Thyroid gland (tissue), 4 donors: ENCODE data around the gene THAP7. TPM values are rescaled to one million over a fixed set of nuclear protein-coding genes. Genes with fewer than 3 reads are reported as not detected.

Source experiments
- DNase-seq, 2 donors: peaks; one replicate each; pipeline ENCODE4 v3.0.0-alpha.2; 2019
- H3K27ac ChIP-seq, 3 donors: fragments of 200-600 bp; sonication (generic); 1 replicate in 2 of 3; 2 replicates in 1 of 3; pipeline ENCODE4 v1.5.1; 2016 to 2019; ENCODE audit warnings: mild to moderate bottlenecking in 1 of 3, moderate library complexity in 1 of 3
- H3K27me3 ChIP-seq: fragments of 200-600 bp; sonication (generic); one replicate; pipeline ENCODE4 v1.5.1; 2019
- H3K36me3 ChIP-seq, 2 donors: fragments of 200-600 bp; sonication (generic); one replicate each; pipeline ENCODE4 v1.5.1; 2016 to 2019
- H3K4me1 ChIP-seq, 2 donors: fragments of 200-600 bp; sonication (generic); one replicate each; pipeline ENCODE4 v1.5.1; 2017 to 2019
- H3K4me3 ChIP-seq, 3 donors: fragments of 200-600 bp; sonication (generic); replicated peaks in 1 of 3; 1 replicate in 2 of 3; 2 replicates in 1 of 3; pipeline ENCODE4 v1.5.1; 2016; ENCODE audit warnings: mild to moderate bottlenecking in 1 of 3
- H3K9me3 ChIP-seq: fragments of 200-600 bp; sonication (generic); one replicate; pipeline ENCODE4 v1.5.1; 2017
- POLR2A ChIP-seq, 2 donors: fragments of 450-650 bp; IDR thresholded peaks; one replicate each; pipeline ENCODE4 v1.6.1; 2017; ENCODE audit warnings: antibody characterized with exemption in 2 of 2, mild to moderate bottlenecking in 2 of 2, moderate library complexity in 1 of 2
- WGBS, 2 donors: methylation state at CpG; one replicate each; pipeline ENCODE4 v1.1.5; 2017; 5-methylcytosine and 5-hydroxymethylcytosine counted together
- intact Hi-C: fragments of 100-400 bp; cut with DNase I; formaldehyde crosslinking; loops from one replicate; pipeline ENCODE4 v1.15.1; 2023
- total RNA-seq, 4 donors: library from RNA; depleted of rRNA; stranded (reverse); fragments of >200 nt; gene quantifications; one replicate each; pipeline ENCODE4 v1.2.3, GENCODE V29; 2016
- TF ChIP-seq, protein P1 (sequence below), 6 experiments: fragments of 200-600 bp in 3 of 6; fragments of 450-650 bp in 3 of 6; sonication (generic) in 3 of 6; IDR thresholded peaks; one replicate each; pipeline ENCODE4 v1.5.1; 2016 to 2019; ENCODE audit warnings: antibody characterized with exemption in 6 of 6, mild to moderate bottlenecking in 2 of 6, inconsistent platforms in 1 of 6, moderate library complexity in 1 of 6

THAP7 gene
- total RNA-seq, 4 donors from 2014 or later, result 51.0 to 75.0 (median 58.9) TPM

GRCh38 chr22:21000987-21001600, 824 bp downstream of the THAP7 start:
- no peaks in the 10 kb centered on the region for H3K9me3 ChIP-seq
- peak overlapping the region; percentile 88 to 99 (median 98) for H3K27ac ChIP-seq
- H3K36me3 ChIP-seq, result peaks cover 5 to 11% of the 10 kb centered on the region in 2 donors
- intact Hi-C loops, result no loop called here
- 2 to 4% methylated on average over 5 to 20 of the region's 26 CpGs for WGBS, 2 donors
- H3K27me3 ChIP-seq, result no peaks in the 10 kb centered on the region
- TF ChIP-seq POLR2A (IDR thresholded peaks at IDR 0.05), result no peak
- H3K4me1 ChIP-seq, result peaks cover 18 to 29% of the 10 kb centered on the region in 2 donors
- DNase-seq, result no peak
- H3K4me3 ChIP-seq, result peak overlapping the region; percentile 47 to 87 (median 62)

- Histone ChIP-seq H3K27ac (peak overlapping the region in 2 of 3 donors; percentile 98 to 99), H3K27me3 (no peaks in the 10 kb centered on the region), H3K36me3 (peaks cover 10 to 11% of the 10 kb centered on the region in 2 donors), H3K4me1 (peaks cover 18 to 29% of the 10 kb centered on the region in 2 donors), H3K9me3 (no peaks in the 10 kb centered on the region), H3K4me3 (peak overlapping the region in 1 of 3 donors; percentile 62)
- WGBS, 2 donors, result 45 to 62% methylated on average over 18 to 22 of the region's 22 CpGs
- no peak for DNase-seq
- intact Hi-C loops, result no loop called here
- no peak for TF ChIP-seq POLR2A (IDR thresholded peaks at IDR 0.05)
- TF ChIP-seq, protein P1, sequence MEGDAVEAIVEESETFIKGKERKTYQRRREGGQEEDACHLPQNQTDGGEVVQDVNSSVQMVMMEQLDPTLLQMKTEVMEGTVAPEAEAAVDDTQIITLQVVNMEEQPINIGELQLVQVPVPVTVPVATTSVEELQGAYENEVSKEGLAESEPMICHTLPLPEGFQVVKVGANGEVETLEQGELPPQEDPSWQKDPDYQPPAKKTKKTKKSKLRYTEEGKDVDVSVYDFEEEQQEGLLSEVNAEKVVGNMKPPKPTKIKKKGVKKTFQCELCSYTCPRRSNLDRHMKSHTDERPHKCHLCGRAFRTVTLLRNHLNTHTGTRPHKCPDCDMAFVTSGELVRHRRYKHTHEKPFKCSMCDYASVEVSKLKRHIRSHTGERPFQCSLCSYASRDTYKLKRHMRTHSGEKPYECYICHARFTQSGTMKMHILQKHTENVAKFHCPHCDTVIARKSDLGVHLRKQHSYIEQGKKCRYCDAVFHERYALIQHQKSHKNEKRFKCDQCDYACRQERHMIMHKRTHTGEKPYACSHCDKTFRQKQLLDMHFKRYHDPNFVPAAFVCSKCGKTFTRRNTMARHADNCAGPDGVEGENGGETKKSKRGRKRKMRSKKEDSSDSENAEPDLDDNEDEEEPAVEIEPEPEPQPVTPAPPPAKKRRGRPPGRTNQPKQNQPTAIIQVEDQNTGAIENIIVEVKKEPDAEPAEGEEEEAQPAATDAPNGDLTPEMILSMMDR (IDR thresholded peaks at IDR 0.05), result no peak
Measured at GRCh38 chr22:21000207-21000986, 1.5 kb downstream of the THAP7 start.

GRCh38 chr22:20999350-21000206, 2.3 kb downstream of the THAP7 start:
- TF ChIP-seq POLR2A (IDR thresholded peaks at IDR 0.05), result no peak
- TF ChIP-seq, protein P1 (IDR thresholded peaks at IDR 0.05), result no peak
- Histone ChIP-seq H3K27ac (no peak overlapping the region), H3K36me3 (peaks cover 10 to 11% of the 10 kb centered on the region in 2 donors), H3K4me3 (no peak overlapping the region), H3K9me3 (no peaks in the 10 kb centered on the region), H3K27me3 (no peaks in the 10 kb centered on the region), H3K4me1 (peaks cover 18 to 29% of the 10 kb centered on the region in 2 donors)
- DNase-seq, result no peak
- intact Hi-C loops, result no loop called here
- 85 to 91% methylated on average over 9 to 13 of the region's 27 CpGs for WGBS, 2 donors

DNA sequence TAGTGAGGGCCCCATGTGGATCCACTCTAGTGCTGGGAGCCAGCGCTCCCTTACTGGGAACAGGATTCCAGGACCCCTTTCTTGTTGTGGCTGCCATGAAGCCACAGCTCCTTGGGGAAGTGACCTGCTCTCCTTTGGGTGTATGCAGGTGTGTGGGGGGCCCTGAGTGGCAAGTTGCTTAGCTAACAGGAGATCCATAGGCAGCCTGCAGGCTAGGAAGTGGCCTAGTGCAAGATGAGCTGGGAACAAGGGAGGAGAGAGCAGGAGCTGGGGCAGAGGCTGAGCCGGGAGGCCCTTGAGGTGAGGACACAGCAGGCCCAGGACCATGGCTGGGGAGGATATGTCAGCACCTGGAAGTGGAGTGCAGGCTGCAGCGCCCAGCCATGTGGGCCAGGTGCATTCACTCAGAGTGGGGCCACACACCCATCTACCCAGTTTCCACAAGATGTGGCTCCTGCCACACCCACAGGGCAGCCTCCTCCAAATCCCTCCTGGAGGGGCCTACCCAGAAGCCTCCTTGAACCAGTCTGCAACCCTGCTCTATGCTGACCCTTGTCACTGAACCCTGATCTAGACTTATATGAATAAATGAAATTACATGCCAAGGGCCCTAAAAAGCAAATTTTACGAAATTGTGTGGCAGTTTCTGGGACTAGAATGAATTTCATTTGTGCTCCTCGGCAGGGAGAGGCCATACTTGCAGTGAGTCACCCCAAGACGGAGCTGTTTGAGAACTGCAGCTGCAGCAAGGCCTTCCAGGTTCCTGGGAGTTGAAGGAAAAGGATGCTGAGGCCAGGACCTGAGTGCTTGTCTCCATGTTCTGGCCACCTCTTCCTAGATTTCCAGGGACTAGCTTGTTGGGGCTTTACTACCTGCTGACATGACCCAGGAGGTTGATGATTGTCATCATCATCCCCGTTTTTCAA, 3.2 kb downstream of the THAP7 start:
- Histone ChIP-seq H3K4me1 (peaks cover 18 to 27% of the 10 kb centered on the region in 2 donors), H3K27ac (no peak overlapping the region), H3K36me3 (peaks cover 11 to 14% of the 10 kb centered on the region in 2 donors), H3K27me3 (no peaks in the 10 kb centered on the region), H3K9me3 (no peaks in the 10 kb centered on the region), H3K4me3 (no peak overlapping the region)
- intact Hi-C loops, result no loop called here
- TF ChIP-seq POLR2A (IDR thresholded peaks at IDR 0.05), result no peak
- TF ChIP-seq, protein P1 (IDR thresholded peaks at IDR 0.05), result no peak
- DNase-seq, result no peak
- 59 to 71% methylated on average over 6 of the region's 7 CpGs for WGBS, 2 donors
